ENCODE results near the gene POLQ.

DNA sequence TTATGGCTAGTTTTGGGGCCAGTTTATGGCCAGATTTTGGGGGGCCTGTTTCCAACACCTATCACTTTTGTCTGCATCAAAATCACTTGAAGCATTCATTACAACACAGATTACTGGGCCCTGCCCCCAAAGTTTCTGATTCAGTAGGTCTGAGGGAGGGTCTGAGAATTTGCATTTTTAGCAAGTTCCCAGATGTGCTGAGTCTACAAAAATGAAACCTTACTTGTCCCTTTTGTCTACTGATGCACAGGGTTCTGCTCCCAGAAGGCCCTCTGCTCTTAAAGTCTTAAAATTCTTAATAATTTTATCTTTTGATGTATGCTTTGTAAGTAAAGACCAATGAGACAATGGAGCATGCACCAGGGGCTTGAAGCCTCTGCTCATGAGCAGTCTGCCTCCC, 146.0 kb downstream of the POLQ start:
- no peak for TF ChIP-seq EZH2 (IDR thresholded peaks at IDR 0.05; ENCODE audit: low read length)
- TF ChIP-seq, protein P1, sequence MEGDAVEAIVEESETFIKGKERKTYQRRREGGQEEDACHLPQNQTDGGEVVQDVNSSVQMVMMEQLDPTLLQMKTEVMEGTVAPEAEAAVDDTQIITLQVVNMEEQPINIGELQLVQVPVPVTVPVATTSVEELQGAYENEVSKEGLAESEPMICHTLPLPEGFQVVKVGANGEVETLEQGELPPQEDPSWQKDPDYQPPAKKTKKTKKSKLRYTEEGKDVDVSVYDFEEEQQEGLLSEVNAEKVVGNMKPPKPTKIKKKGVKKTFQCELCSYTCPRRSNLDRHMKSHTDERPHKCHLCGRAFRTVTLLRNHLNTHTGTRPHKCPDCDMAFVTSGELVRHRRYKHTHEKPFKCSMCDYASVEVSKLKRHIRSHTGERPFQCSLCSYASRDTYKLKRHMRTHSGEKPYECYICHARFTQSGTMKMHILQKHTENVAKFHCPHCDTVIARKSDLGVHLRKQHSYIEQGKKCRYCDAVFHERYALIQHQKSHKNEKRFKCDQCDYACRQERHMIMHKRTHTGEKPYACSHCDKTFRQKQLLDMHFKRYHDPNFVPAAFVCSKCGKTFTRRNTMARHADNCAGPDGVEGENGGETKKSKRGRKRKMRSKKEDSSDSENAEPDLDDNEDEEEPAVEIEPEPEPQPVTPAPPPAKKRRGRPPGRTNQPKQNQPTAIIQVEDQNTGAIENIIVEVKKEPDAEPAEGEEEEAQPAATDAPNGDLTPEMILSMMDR (optimal IDR thresholded peaks at IDR 0.05 in 1 of 3, IDR thresholded peaks at IDR 0.05 in 1 of 3, conservative IDR thresholded peaks at IDR 0.05 in 1 of 3; ENCODE audit: extremely low read depth in 1 of 3, insufficient read depth in 2 of 3, low read length in 3 of 3): no peak

All from keratinocyte (primary cell).